ENCODE results near the gene PPP2R5D.
"Not testable (repeated sequence)": the region's sequence is repeated elsewhere in the genome, so short reads cannot be mapped to it uniquely, and the experiment has no call there.

PPP2R5D gene

DNA sequence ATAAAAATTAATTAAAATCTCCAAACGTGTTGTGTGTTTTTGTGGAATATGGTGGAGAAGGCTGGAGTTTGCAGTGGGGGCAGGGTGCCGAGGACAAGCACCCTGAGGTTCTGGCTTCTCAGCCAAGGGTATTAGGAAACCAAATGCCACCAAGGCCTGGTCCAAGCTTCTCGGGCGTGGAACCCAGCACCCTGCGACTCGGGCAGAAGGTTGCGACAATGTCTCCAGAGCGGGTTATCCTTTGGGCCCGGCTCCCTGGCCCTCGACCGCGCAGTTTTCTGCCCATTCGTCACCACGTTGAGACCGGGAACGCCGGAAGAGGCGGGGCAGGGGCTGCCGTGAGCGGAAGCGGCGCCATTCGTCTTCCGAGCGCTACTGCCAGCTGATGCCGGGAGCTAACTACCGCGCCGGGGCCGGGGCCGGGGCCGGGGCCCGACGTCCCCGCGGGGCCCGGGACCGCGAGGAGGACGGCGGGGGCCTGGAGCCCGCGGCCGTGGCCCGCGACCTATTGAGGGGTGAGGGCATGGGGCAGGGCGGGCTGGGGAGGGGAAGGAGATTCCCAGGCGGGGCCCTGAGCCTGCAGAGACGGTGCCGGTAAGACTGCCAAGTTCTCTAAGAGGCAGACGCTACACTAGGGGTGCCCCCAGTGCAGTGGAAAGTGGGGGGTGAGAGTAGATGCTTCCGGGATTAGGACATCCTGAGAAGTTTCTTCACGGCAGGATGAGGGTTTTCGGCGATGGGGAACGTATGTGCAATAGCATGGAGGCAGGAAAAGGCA is 37.1 kb downstream of the PPP2R5D start, which contains the start of gene RRP36:
RRP36 (plus strand) TSS at position 354 of the 778 bp plus-strand sequence; CDS start at position 386, 32 bp downstream.
- in situ Hi-C loops (cut with HindIII; ENCODE audit: low sequenced_read_pairs), result no loop called here

DNA sequence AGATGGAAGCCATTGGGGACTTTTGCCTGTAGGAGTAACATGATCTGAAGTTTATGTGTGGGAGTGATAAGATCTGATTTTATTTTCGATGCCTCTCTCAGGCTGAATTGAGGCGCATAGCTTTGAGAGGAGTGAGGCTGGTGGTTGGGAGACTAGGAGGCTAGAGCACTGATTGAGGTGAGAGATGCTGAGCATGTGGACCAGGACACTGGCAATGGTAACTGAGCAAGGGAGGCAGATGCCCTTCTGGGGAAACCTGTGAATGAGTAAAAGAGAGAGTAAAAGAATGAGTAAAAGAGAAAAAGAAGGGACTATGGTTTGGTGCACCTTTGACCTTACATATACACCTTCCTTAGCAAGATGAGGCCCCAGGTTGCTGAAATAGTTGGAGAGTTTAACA is 40.1 kb downstream of the PPP2R5D start:
- in situ Hi-C loops (cut with HindIII; ENCODE audit: low sequenced_read_pairs), result no loop called here

- in situ Hi-C loops (cut with HindIII; ENCODE audit: low sequenced_read_pairs), result no loop called here
Measured at GRCh38 chr6:43026365-43026764, 42.0 kb downstream of the PPP2R5D start.

GRCh38 chr6:43029120-43029519 is 44.8 kb downstream of the PPP2R5D start:
- in situ Hi-C loops (cut with HindIII; ENCODE audit: low sequenced_read_pairs), result no loop called here

DNA sequence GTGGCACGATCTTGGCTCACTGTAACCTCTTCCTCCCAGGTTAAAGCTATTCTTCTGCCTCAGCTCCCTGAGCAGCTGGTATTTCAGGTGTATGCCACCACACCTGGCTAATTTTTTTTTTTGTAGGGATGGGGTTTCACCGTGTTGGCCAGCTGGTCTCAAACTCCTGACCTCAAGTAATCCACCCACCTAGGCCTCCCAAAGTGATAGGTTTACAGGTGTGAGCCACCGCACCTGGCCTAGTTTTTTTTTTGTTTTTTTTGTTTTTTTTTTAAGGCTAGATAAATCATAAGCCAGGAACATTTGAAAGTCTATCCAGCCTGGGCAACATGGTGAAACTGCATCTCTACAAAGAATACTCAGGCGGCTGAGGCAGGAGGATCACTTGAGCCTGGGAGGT is 48.0 kb downstream of the PPP2R5D start:
- in situ Hi-C loops (cut with HindIII; ENCODE audit: low sequenced_read_pairs), result loop anchor here (5.0 kb wide), 1 partner anchor 90 kb away; no protein-coding TSS in a partner anchor

- in situ Hi-C loops (cut with HindIII; ENCODE audit: low sequenced_read_pairs), result loop anchor here (5.0 kb wide), 1 partner anchor 89 kb away; no protein-coding TSS in a partner anchor
Measured at GRCh38 chr6:43033496-43034189, 49.3 kb downstream of the PPP2R5D start.

DNA sequence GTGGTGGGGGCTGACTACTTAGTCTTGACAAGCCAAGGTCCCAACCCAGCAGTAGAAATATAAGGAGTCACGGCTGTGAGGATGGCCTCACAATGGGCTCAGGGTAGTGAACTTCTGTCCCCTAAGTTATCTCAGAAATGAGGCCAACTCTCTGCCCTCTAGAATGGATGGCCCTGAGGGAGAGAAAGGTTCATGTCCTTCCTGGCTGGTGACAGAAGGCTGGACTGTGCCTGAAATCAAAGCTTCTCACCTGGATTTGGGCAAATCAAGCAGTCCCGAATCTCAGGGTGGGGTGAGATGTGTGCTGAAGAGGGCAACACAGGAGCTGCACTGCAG is 49.8 kb downstream of the PPP2R5D start:
- in situ Hi-C loops (cut with HindIII; ENCODE audit: low sequenced_read_pairs), result loop anchor here (5.0 kb wide), 1 partner anchor 88 kb away; no protein-coding TSS in a partner anchor

DNA sequence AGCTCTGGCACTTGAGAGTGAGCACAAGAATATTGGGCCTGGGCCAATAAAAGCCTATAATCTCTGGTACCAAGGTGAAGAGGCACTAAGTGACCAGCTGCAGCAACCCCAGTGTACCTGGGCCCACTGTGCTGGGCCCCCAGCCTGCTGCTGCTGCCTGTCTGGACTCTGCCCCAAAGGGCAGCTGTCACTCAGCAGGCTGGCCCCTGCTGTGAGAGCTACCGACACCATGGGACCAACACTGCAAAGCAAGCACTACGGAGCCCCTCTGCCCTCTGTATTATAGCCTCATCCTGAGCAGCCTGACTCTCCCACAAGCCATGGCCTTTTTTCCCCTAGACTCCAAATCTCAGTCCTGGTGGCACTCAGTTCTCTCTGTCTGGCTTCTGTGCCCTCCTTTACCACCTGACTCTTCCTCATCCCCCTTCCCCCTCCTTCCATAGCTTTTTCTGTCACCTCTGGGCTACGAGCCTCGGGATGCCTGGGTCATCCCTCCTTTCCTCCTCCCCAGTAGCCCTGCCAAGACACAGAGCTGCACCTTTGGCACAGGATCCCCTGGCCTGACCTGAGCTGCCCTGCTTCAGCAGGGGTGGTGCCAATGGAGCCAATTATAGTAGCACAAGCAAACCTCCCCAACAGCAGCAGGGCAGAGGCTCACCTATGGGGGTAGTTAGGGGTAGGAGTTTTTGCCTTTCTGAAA is 51.3 kb downstream of the PPP2R5D start:
- in situ Hi-C loops (cut with HindIII; ENCODE audit: low sequenced_read_pairs), result no loop called here

GRCh38 chr6:43036712-43037111 is 52.3 kb downstream of the PPP2R5D start:
- in situ Hi-C loops (cut with HindIII; ENCODE audit: low sequenced_read_pairs), result no loop called here

DNA sequence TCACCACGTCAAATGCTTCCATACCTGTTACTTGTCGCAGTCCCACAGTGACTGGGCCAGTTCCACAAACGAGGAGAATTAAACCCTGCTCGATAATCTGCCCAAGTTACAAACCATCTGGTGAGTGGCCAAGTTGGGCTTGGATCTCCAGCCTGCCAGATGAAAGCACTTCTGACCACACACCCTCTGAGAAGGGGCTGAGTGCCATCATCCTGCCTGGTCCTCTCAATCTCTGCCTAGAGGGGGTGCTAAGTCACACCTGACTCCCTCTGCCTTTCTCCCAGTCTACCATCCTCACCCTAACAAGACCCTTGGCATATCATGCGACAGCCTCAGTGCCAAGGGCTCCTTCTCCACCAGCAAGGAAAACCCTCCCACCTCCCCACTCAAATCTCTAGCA is 52.8 kb downstream of the PPP2R5D start:
- in situ Hi-C loops (cut with HindIII; ENCODE audit: low sequenced_read_pairs), result no loop called here

DNA sequence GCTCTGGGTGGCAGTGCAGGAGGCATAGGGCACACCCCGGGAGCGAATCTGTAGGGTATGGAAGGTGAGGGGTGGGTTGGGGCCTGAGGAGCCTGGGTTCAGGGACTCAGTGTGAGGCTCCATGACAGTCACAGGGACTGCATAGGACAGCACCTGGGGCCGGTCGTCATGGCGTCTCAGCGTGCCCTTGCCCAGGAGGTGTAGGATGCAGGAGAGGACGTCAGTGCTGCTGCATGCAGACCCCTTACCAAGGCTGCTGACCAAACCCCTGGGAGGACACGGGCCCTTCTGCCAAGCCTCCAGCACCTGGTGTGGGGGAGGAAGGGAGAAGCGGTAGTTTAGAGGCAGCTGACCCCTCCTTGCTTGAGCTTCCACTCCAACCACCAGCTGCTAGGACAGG is 53.3 kb downstream of the PPP2R5D start:
- in situ Hi-C loops (cut with HindIII; ENCODE audit: low sequenced_read_pairs), result no loop called here

DNA sequence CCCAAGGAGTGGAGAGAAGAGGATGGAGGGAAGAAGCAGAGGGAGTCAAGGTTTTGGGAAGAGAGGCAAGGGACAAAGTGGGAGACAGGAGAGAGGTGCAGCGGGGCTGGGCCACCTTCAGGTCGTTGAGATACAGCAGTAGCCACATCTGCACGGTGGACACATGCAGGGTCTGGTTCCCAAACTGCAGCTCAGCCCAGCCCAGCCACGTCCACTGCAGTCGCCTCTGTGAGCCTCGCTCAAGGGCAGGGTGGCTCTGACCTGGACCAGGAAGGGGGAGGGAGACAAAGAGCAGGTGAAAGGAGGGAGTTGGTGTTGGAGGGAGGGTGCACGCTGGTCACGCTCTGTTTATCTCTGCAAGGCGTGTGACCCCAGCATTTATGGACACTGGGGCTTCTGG is 54.4 kb downstream of the PPP2R5D start:
- in situ Hi-C loops (cut with HindIII; ENCODE audit: low sequenced_read_pairs), result no loop called here

DNA sequence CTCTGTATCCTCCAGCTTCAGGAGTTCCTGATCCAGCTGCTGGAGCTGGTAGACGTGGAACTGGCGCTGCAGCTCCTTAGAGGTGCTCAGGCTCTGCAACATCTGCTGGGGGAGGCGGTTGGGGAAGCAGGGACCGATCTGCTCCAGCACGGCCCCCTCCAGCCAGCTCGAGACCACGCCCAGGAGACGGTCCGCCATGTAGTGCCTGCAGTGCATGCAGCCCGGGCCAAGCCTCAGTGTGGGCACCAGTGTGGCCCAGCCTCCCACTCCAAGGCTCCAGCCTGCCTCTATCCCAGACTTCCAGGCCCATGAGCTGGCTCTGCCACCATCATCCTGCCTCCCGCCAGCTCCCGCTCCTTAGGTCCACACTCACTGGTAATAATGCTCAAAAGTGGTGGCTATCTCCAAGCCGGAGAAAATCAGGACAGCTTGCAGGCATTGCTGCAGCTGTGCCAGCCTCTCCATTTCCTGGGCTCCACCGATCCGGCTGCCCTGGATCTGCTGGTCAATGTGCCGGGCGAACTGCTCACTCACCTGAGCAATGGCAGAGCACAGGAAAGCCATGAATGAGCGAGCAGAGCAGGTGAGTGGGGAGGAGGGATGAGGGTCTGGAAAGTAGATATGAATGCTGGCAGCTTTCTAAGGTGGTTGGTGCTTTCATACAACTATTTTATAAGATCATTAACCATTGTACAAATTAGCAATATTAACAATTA is 56.3 kb downstream of the PPP2R5D start:
- in situ Hi-C loops (cut with HindIII; ENCODE audit: low sequenced_read_pairs), result no loop called here

- in situ Hi-C loops (cut with HindIII; ENCODE audit: low sequenced_read_pairs), result not testable (repeated sequence)
Measured at GRCh38 chr6:43041475-43041874, 57.1 kb downstream of the PPP2R5D start.

DNA sequence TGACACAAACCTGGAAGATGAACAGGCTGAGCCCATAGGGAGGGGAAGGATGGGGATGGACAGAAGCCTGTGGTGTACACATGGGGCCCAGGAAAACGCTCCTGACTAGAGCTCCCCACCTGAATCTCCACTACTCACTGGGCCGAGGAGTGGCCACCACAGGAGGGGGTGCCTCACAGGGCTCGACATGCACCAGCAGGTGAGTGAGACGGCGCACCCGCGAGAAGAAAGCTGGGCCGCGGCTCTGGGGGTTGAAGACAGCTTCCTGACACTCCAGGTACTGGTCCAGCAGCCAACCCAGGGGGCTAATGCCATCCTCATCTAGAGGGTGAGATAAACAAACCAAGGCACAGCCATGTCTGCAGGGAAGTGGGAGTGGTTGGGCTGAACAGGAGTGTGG is 58.9 kb downstream of the PPP2R5D start:
- in situ Hi-C loops (cut with HindIII; ENCODE audit: low sequenced_read_pairs), result no loop called here

DNA sequence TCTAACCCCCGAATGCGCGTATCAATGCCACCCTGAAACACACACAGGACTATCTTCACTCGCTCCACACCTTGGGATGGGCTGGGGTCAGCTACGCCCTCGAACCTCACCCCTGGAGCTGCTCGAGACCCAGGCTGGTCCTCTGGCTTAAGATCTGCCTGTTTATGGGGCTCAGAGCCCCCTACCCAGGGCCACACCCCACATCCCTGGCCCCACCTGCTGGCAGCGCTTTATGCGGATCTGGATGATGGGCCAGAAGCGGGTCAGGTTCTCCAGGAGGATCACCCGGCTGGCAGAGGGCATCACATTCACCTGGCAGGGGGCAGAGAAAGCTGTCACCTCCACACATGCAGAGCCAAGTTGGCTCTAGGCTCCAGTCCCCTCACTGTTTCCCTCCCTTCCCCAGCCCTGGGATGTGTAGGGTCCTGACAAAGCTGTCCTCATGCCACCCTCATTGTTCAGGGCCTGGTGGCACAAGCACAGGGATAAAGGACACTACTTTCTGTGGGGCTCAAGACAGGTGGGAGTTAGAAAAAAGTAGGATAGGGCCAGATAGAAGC is 61.1 kb downstream of the PPP2R5D start:
- in situ Hi-C loops (cut with HindIII; ENCODE audit: low sequenced_read_pairs), result no loop called here

GRCh38 chr6:43047998-43048397 is 63.6 kb downstream of the PPP2R5D start:
- in situ Hi-C loops (cut with HindIII; ENCODE audit: low sequenced_read_pairs), result no loop called here

GRCh38 chr6:43050981-43051380 is 66.6 kb downstream of the PPP2R5D start:
- in situ Hi-C loops (cut with HindIII; ENCODE audit: low sequenced_read_pairs), result no loop called here

DNA sequence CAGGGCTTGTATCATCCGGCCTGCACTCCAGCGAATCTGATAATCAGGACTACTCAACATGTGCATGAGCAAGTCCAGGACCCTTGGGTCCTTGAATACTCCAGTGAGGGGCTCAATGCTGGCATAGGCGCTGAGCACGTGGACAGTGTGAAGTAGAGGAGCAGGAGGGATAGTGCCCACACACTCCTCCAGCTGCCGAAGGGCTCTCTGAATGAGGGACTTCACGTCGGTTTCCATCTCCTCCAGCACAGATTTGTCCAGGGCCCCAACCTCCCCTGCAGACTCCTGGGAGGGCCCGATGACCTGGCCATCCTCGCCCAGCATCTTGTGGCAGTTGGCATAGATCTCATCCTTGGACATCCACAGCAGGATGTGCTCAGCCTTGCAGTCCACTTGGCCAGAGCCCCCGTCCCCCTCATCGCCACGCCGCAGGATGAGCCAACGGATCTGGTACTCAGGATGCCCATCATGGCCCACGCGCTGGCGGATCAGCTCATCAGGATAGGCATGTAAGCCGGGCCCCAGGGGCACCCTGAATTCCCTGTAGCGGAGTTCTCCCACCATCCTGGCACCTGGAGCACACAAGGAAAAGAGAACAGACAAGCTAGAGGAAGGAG is 68.0 kb downstream of the PPP2R5D start:
- in situ Hi-C loops (cut with HindIII; ENCODE audit: low sequenced_read_pairs), result no loop called here

- in situ Hi-C loops (cut with HindIII; ENCODE audit: low sequenced_read_pairs), result no loop called here
Measured at GRCh38 chr6:43052842-43053544, 68.6 kb downstream of the PPP2R5D start.
